MM.1S (cell line): ENCODE results near the gene TMED10.

Experiments used
- DNase-seq: peaks from one replicate; pipeline ENCODE4 v3.0.0-alpha.2; 2015
- H2AFZ ChIP-seq: fragments of 300-600 bp; sonication (generic); 2 replicates; pipeline ENCODE4 v1.6.0; 2016; ENCODE audit warnings: antibody characterized with exemption, low read length
- H3F3A ChIP-seq: fragments of 300-600 bp; sonication (generic); 2 replicates; pipeline ENCODE4 v1.6.1; 2016; ENCODE audit warnings: mild to moderate bottlenecking, antibody characterized with exemption, low read length, moderate library complexity, mixed read lengths; ENCODE audit not compliant: insufficient read depth
- H3K27ac ChIP-seq: fragments of 300-600 bp; sonication (generic); 2 replicates; pipeline ENCODE4 v1.5.1; 2016; ENCODE audit warnings: mild to moderate bottlenecking, low read length
- H3K27me3 ChIP-seq: fragments of 300-600 bp; sonication (generic); replicated peaks from 2 replicates; pipeline ENCODE4 v1.6.0; 2016; ENCODE audit warnings: low read length; ENCODE audit not compliant: insufficient read depth
- H3K36me3 ChIP-seq: fragments of 300-600 bp; sonication (generic); replicated peaks from 2 replicates; pipeline ENCODE4 v1.6.1; 2016; ENCODE audit warnings: mild to moderate bottlenecking, low read length, mixed read lengths; ENCODE audit not compliant: insufficient read depth
- H3K4me1 ChIP-seq: fragments of 300-600 bp; sonication (generic); 2 replicates; pipeline ENCODE4 v1.6.1; 2016; ENCODE audit warnings: low read length, mixed read lengths
- H3K4me2 ChIP-seq: fragments of 300-600 bp; sonication (generic); 2 replicates; pipeline ENCODE4 v1.6.0; 2016; ENCODE audit warnings: low read depth, low read length
- H3K4me3 ChIP-seq: fragments of 300-600 bp; sonication (generic); 2 replicates; pipeline ENCODE4 v1.5.1; 2016; ENCODE audit warnings: low read length, mixed read lengths
- H3K79me2 ChIP-seq: fragments of 300-600 bp; sonication (generic); 2 replicates; pipeline ENCODE4 v1.6.1; 2016; ENCODE audit warnings: mixed run types, low read length, mixed read lengths
- H3K9ac ChIP-seq: fragments of 300-600 bp; sonication (generic); 2 replicates; pipeline ENCODE4 v1.6.1; 2016; ENCODE audit warnings: low read length, mixed read lengths
- H3K9me2 ChIP-seq: fragments of 300-600 bp; sonication (generic); replicated peaks from 2 replicates; pipeline ENCODE4 v1.6.1; 2016; ENCODE audit warnings: mild to moderate bottlenecking, low read length, mixed read lengths; ENCODE audit not compliant: insufficient read depth
- H3K9me3 ChIP-seq: fragments of 300-600 bp; sonication (generic); replicated peaks from 2 replicates; pipeline ENCODE4 v1.6.1; 2016; ENCODE audit warnings: mild to moderate bottlenecking, low read length, mixed read lengths; ENCODE audit not compliant: insufficient read depth
- H4K20me1 ChIP-seq: fragments of 300-600 bp; sonication (generic); 2 replicates; pipeline ENCODE4 v1.6.1; 2016; ENCODE audit warnings: mild to moderate bottlenecking, low read length, moderate library complexity, mixed read lengths; ENCODE audit not compliant: insufficient read depth
- CTCF ChIP-seq: fragments of 300-600 bp; sonication (generic); IDR thresholded peaks from 2 replicates; pipeline ENCODE4 v1.5.1; 2016; ENCODE audit warnings: antibody characterized with exemption, low read length, mixed read lengths
- EZH2 ChIP-seq: fragments of 300-600 bp; sonication (generic); optimal IDR thresholded peaks from 2 replicates; pipeline ENCODE3; 2017; ENCODE audit warnings: low read depth, mild to moderate bottlenecking, antibody characterized with exemption, low read length, mixed read lengths
- EZH2phosphoT487 ChIP-seq: fragments of 300-600 bp; sonication (generic); IDR thresholded peaks from 2 replicates; pipeline ENCODE4 v1.6.1; 2018; ENCODE audit warnings: antibody characterized with exemption, low read length

TMED10 gene

GRCh38 chr14:75140620-75141019 is 35.8 kb downstream of the TMED10 start:
- no peak overlapping the region for H3K9ac ChIP-seq
- H3K27ac ChIP-seq: no peak overlapping the region
- H3K27me3 ChIP-seq: no peaks in the 10 kb centered on the region
- peaks cover 4% of the 10 kb centered on the region; the same call in 1 of the 2 replicates for H3F3A ChIP-seq
- no peaks in the 10 kb centered on the region for H3K36me3 ChIP-seq
- no peak overlapping the region for H3K4me3 ChIP-seq
- no peak overlapping the region for H2AFZ ChIP-seq
- no peaks in the 10 kb centered on the region for H3K9me2 ChIP-seq
- no peak for DNase-seq
- H3K79me2 ChIP-seq: peaks cover 49% of the 10 kb centered on the region
- H4K20me1 ChIP-seq: no peaks in the 10 kb centered on the region
- H3K9me3 ChIP-seq: no peaks in the 10 kb centered on the region
- H3K4me1 ChIP-seq: 0 out of 2 replicates have a peak, but pooled peaks cover 6% of the 10 kb centered on the region
- H3K4me2 ChIP-seq: no peak overlapping the region
- TF ChIP-seq EZH2 (no peak), EZH2phosphoT487 (no peak), CTCF (no peak)

GRCh38 chr14:75139185-75139584 is 37.2 kb downstream of the TMED10 start:
- Histone ChIP-seq H4K20me1 (no peaks in the 10 kb centered on the region), H3K4me2 (peak overlapping the region; percentile 47; the same call in 1 of the 2 replicates), H3K9ac (no peak overlapping the region; the same call in 1 of the 2 replicates), H3K27me3 (no peaks in the 10 kb centered on the region), H3K4me1 (0 out of 2 replicates have a peak, but pooled peaks cover 6% of the 10 kb centered on the region), H2AFZ (no peak overlapping the region), H3K9me3 (no peaks in the 10 kb centered on the region), H3K4me3 (no peak overlapping the region), H3K36me3 (no peaks in the 10 kb centered on the region), H3F3A (peaks cover 4% of the 10 kb centered on the region; the same call in 1 of the 2 replicates), H3K27ac (no peak overlapping the region; the same call in 1 of the 2 replicates), H3K9me2 (no peaks in the 10 kb centered on the region), H3K79me2 (peaks cover 45% of the 10 kb centered on the region)
- TF ChIP-seq EZH2: no peak
- no peak for TF ChIP-seq CTCF
- no peak for TF ChIP-seq EZH2phosphoT487
- no peak for DNase-seq

GRCh38 chr14:75138492-75138891 is 37.9 kb downstream of the TMED10 start:
- peak overlapping the region; percentile 49; the same call in 1 of the 2 replicates for H3K27ac ChIP-seq
- H3K36me3 ChIP-seq: no peaks in the 10 kb centered on the region
- H3K9me3 ChIP-seq: no peaks in the 10 kb centered on the region
- H3K4me1 ChIP-seq: 0 out of 2 replicates have a peak, but pooled peaks cover 6% of the 10 kb centered on the region
- no peak for TF ChIP-seq CTCF
- no peak for TF ChIP-seq EZH2phosphoT487
- no peak for TF ChIP-seq EZH2
- DNase-seq: peak; percentile 38
- peak overlapping the region; percentile 54 for H3K4me2 ChIP-seq
- peaks cover 41% of the 10 kb centered on the region for H3K79me2 ChIP-seq
- no peak overlapping the region for H2AFZ ChIP-seq
- peaks cover 4% of the 10 kb centered on the region; the same call in 1 of the 2 replicates for H3F3A ChIP-seq
- H3K27me3 ChIP-seq: no peaks in the 10 kb centered on the region
- no peaks in the 10 kb centered on the region for H3K9me2 ChIP-seq
- H4K20me1 ChIP-seq: no peaks in the 10 kb centered on the region
- peak overlapping the region; percentile 13; the same call in 1 of the 2 replicates for H3K9ac ChIP-seq
- no peak overlapping the region for H3K4me3 ChIP-seq
